NCI-H1105 (cell line): ENCODE measurements around the gene KCTD13.
A peak's percentile ranks its signal among the peaks of the same experiment; 100 is the strongest.
"Not testable (repeated sequence)": the region's sequence is repeated elsewhere in the genome, so short reads cannot be mapped to it uniquely, and the experiment has no call there.

Source experiments
- DNase-seq: peaks from one replicate; lab custom pipeline; 2025; lab: John Stamatoyannopoulos, UW

The KCTD13 gene

DNA sequence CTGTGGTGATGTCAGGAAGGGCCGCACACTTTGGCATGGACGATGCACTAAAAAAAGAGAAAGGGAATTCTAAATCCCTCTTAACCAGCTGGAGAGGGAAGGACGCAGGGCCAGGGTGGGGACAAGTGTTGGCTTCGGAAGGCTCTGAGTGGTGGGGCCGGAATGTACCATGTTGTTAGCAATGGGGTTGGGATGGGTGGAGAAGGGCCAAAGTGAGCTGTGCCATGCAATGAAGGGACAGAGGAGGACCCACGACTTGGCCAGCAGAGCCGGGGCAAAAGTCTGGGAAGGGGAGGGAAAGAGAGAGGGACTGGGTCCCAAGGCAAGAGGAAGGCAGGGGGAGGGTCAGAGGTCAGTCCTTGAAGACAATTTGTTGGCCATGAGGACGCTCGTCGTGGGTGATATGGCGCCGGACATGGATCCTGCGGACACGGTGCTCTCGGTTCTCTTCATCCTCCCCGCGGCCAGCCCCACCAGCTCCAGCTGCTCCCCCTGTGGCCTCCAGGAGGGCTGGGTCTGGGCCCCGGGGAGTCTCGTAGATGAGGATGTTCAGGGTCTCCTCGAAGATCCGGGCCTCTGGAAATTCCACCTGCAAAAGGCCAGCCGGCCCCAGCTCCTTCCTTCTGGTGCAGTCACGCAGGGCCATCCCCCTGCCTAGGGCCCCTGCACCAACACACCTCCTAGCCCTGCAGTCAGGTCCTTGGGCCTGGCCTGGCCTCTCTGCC, 19.3 kb downstream of the KCTD13 start:
- DNase-seq: no peak

DNA sequence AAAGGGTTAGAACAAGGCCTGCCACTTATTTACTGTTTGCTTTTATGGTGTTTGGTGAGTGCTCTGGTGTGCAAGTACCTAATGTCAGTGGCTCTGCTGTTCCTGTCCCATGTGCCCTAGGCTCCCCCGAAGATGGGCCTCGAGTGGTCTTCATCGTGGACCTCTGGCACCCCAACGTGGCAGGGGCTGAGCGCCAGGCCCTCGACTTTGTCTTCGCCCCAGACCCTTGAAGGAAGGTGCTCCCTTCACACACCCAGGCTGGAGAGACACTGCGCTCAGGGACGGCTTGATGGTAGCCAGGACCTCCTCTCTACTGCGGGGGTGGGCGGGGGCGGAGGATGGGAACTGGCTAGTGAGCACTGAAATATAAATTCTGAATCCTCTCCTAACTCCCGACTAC, 20.4 kb downstream of the KCTD13 start:
- DNase-seq: no peak

DNA sequence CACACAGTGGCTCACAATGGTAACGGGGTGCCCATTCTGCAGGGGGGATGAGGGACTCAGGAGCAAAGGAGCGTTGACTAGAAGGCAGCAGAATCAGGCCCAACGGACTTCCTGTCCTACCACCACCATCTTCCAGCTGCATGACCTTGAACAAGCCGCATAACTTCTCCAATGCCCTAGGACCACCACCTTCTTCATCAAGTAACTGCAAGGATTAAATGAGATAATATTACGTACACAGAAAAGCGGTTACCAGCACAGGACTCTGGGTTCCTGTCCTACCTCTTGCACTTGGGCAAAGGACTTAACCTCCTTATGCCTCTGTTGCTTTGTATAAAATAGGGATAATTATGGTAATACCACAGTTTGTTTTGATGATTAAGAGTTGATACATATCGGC, 21.1 kb downstream of the KCTD13 start:
- DNase-seq: no peak

DNA sequence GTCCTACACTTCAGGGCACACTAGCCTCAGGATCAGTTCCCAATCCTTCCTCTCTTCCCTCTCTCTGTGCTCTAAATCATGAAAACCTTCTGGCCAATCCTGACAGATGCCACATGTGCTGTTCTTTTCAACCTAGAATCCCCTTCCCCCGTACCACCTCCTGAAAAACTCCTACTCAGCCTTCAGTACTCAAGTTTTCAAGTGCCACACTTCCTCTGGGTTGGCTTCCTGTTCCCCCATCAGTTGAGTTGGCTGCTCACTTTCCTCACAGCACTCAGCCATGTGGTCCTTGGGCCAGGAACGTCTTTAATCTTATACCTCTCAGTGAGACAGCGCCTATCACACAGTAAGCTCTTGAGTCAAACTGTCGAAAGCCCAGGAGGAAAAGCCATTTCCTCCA, 22.4 kb downstream of the KCTD13 start:
- no peak for DNase-seq

DNA sequence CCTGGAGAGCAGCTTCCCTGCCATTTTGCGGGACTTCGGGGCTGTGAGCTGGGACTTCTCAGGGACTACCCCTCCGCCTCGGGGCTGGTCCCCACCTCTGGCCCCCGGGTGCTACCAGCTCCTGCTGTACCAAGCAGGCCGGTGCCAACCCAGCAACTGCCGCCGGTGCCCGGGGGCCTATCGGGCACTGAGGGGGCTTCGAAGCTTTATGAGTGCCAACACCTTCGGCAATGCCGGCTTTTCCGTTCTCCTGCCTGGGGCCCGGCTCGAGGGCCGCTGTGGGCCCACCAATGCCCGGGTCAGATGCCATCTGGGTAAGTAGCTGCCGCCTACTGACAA, 24.4 kb downstream of the KCTD13 start:
- no peak for DNase-seq

DNA sequence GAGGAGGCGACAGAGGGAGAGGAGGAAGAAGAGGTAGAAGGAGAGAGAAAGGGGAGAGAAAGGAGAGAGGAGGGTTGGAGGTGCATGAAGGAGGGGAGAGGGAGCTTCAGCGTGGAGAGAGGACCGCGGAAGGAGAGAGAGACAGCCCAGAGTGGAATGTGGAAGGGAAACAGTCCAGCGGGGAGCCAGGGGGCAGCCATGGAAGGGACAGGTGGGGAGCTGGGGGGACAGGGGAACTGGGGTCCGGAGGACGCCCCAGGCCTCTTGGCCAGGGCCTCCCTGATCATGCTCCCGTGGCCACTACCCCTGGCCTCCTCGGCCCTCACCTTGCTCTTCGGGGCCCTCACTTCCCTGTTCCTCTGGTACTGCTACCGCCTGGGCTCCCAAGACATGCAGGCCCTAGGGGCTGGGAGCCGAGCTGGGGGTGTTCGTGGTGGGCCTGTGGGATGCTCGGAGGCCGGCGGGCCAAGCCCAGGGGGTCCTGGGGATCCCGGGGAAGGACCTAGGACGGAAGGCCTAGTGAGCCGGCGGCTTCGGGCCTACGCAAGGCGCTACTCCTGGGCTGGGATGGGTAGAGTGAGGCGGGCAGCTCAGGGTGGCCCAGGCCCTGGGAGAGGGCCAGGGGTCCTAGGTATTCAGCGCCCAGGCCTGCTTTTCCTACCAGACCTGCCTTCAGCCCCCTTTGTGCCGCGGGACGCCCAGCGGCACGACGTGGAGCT, 25.0 kb downstream of the KCTD13 start:
- no peak for DNase-seq

DNA sequence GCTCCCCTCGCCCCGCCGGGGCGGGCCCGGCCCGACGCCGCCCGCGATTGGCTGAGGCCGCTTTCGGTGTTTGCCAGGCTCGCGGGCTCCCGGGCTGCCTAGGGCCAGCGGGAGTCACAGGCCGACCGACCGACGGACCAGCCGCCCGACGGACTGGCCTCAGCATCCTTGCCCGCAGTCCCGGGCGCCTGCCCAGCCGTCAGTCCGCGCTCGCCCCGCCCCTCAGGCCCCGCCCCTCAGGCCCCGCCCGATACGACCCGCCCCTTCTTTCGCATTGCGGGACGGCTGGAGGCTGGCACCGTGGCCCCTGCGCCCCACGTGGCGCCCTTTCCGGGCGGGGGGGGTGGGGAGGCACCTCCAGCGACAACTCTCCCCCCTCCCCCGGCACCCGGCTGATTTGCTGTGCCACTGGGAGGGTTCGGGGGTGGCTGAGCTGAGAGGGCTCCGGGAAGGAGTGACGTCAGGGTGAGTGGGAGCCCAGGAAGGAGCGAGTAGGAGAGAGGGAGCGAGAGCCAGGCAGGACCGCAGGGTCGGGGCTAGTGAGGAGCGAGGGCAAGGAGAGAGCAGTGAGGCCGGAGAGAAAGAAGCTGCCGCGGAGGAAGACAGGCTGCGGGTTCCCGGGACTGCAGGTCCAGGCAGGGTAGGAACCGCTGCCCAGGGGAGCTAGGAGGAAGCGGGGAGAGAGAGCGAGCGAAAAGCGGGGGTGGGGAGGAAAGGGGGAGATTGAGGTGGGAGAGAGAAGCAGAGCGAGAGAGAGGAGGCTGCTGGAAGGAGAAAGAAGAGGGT, 25.7 kb downstream of the KCTD13 start, which contains the start of gene ASPHD1:
Gene ASPHD1 (plus strand): TSS at position 387 of the 786 bp plus-strand sequence. CDS start 484 bp downstream, outside the sequence.
- peak; percentile 46 for DNase-seq

DNA sequence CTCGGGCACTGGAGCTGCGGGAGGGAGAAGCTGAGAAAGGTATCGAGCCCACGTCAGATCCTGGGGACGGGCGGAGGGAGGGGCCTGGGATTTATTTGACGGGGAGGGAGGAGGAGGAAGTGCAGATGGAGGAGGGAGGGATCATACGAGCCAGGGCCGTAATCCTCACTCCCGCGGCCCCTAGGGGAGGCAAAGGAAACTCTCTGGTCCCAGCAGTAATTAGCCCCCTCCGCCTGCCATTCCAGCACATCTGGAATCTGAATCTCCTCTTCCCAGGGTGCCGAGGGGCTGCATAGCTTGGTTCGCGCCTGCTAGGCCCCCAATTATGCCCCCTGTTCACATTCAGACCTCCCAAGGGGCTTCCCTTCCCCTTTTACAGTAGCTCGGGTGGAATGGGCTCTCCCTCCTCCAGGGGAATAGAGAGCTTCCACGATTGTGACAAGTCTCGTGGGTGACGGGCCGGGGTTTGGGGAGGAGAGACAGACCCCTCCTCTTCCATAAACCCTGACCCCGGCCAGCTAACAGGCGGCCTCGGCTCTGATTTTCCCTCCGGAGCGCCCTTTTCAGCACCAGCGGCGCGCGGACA, 26.4 kb downstream of the KCTD13 start, which contains the start of gene SEZ6L2:
Gene SEZ6L2 (minus strand): TSS at position 35 of the 586 bp plus-strand sequence. CDS start 531 bp downstream, outside the sequence.
- peak; percentile 93 for DNase-seq

DNA sequence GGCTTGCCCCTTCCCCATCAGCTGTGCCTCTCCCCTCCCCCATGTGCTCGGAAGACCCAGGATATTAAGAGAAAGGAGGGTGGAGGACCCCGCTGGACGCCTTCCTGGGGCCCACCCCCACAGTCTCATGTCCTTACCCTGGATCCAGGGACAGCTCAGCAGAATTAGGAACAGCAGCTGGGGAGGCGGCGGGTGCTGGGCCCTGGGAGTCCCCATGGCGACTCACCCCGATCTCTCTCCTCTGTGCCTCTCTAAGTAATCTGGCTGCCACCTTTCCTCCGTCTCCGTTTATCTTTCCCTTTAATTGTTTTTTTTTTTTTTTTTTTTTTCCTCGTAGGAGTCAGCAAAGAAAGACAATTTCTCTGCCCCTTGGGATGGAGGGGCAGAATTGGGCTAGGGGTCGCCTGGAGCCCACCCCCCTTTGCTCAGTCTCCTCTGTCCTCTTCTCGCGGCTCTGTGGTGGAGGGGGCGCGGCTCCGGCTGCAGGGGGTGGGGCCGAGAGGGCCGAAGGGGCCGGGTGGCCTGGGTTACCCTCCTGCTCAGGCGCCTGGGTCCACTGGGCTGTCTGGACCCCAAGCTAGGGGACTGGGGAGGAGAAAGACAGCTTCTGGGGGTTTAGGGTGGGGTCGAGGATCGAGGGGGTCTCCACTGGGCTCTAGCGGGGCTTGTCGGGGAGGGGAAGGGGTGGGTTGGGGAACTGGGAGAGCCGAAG, 27.1 kb downstream of the KCTD13 start:
- no peak for DNase-seq

DNA sequence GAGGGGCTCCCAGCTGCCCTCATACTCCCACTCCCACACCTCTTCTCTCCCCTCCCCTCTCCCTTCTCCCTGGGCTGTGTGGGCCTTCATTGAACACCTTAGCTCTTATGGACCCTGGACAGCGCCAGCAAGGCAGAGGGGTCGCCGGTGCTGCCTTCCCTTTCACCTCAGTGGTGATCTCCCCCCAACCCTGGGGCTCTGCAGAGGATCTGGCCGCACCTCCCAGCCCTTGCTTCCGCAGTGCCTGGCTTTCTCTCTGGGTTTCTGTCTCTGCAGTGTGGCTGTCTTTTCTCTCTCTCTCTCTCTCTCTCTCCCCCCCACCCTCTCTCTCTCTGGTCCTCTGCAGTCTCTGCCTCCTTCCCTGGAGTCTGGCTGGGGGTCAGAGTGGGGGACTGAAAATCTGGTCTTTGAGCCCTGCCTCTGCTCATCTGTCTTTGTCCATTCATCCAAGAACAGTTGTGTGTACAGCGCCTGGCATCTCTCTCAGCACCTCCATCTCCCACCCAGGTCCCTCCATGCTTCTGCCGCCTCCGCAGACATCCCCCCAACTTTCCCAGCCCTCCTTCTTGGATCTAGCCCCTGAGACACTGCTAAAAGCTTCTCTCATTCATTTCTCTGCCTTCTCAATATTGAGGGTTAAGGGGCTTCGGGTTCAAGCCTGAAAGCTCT, 27.8 kb downstream of the KCTD13 start:
- no peak for DNase-seq

DNA sequence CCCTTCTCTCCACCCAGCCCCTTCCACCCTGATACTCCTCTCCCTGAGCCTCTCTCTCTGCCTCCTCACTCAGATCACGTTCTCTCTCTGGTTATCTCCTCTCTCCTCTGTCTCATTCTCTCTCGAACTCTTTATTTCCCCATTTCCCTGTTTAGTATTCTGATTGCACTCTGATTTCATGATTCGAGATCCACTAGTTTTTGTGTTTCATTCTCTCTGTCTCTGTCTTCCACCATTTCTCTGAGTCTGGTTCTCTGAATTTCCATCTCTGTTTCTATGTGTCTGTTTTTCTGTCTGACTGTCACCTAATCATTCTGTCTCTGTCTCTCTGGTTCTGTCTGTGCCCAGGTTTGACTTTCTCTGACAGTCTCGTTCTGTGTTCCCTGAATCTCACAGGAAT, 28.7 kb downstream of the KCTD13 start:
- DNase-seq: no peak

DNA sequence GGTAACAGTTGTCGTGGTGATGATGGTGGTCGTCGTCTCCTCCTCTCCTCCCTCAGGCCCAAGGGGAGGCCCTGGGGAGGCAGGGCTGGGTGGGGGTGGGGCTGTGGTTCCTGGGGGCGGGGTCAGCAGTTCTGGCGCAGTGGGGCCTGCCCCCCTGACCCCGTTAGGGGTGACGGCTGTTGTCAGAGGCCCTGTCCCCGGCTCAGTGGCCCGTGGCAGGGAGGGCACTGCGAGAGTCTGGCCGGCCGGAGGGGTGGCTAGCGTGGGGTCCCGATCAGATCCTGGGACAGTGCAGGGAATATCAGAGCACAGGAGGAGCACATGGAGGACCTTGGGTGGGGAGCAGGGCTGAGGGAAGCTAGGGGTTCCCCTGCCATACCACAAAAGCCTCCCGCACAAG, 29.2 kb downstream of the KCTD13 start:
- DNase-seq: no peak

DNA sequence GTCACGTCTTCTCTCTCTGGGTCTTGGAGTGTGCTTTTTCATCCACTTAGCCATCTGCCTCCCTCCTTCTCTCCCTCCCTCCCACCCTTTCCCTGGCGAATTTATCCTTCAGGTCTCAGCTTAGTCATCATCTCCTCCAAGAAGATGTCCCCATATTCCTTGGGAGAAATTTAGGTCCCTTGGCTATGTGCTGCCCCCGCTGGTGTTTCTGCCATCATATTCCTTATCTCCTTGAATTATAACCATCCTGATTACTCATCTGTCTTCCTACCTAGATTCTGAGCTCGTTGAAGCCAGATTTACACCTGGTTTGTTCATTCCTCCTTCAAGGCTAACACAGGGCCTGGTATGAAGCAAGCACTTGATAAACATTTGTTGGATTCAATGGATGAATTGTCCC, 31.7 kb downstream of the KCTD13 start:
- no peak for DNase-seq

DNA sequence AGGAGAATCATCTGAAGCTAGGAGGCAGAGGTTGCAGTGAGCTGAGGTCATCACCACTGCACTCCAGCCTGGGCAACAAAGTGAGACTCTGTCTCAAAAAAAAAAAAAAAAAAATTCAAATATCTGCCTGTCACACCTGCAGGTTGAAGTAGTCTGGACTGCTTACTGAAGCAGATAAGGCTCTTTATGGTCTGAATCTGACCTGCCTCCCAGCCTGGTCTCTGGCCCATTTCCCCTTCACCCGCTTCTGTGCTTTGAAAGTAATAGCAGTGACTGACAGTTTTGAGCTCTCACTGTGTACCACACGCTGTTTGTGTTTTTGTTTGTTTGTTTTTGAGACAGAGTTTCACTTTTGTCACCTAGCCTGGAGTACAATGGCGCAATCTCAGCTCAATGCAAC, 32.5 kb downstream of the KCTD13 start:
- no peak for DNase-seq

DNA sequence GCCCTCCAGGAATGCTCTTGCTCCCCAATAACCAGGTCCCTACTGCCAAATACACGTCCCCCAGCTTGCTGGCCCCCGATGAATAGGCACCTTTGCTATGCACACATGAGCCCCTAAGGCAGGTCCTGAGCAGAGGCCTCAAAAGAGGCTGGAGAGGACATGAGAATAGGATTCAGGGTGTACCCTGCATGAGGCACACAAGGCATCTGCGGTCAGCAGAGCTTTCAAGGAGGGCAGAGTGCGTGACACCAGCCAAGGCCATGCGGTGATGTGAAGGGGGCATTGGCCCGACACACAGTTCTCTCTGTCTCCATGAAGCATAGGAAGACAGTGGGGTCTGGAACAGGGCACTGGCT, 33.6 kb downstream of the KCTD13 start:
- no peak for DNase-seq

DNA sequence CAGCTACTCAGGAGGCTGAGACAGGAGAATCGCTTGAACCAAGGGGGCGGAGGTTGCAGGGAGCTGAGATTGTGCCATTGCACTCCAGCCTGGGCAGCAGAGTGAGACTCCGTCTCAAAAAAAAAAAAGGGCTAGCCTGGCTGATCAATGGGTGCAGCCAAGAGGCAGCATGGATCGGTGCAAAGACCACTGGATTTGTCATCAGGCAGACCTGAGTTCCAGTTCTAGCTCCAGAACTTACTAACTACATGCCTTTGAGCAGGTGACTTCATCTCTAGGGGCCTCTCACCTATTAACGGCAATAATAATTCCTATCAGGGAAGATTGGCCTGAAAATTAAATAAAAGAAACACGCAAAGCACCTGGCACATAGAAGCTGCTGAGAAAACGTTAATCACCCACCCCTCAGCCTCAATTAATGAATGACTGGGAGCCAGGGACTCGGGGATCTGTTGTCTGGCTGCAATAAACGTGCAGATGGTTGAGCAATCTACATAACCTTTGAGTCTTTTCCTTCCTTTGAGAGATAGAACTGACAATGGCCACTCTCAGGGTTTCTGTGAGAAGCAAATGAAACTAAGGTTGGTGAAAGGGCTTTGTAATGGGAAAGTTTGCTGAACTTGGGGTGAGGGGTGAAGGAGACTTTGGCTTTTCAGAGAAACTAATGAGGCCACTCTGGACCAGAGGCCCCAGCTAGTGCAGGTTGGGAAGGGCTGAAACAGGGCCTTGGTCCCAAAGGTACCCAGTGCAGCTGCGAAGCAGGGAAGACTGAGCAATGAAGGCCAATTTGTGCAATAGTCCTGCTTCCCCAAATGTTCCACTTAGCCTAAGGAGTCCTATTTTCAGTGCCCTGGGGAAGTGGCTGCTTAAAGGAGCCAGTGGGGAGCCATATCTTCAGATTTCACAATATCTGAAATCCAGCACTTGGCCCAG, 34.2 kb downstream of the KCTD13 start:
- no peak for DNase-seq

DNA sequence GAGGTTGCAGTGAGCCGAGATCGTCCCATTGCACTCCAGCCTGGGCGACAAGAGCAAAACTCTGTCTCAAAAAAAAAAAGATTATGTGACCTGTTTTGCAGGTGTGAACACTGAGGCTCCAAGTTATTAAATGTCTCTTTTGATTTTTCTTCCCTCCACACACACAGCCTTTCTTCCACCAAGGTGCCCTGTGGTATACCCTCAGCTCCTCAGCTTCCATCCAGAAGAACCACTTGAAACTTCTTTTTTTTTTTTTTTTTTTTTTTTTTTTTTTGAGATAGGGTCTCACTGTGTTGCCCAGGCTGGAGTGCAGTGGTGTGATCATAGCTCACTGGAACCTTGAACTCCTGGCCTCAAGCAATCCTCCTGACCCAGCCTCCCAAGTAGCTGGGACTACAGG, 36.7 kb downstream of the KCTD13 start:
- not testable (repeated sequence) for DNase-seq

DNA sequence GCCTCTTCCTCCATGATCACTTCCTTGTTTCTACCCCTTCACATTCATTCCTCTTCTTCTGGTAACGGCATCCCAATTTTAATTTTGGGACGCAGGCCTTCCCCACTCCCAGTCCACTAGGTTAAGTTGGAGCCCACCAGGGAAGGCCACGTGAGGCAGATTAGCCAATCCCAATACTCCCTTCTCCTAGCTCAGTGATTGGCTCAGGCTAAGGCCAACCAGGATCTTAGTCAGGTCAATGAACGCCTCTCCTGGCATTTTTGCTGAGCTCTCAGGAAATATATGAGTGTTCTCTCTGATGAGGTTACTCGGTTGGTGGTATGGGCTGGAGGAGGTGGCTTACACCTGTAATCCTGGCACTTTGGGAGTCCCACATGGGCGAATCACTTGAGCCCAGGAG, 42.0 kb downstream of the KCTD13 start:
- DNase-seq: no peak

DNA sequence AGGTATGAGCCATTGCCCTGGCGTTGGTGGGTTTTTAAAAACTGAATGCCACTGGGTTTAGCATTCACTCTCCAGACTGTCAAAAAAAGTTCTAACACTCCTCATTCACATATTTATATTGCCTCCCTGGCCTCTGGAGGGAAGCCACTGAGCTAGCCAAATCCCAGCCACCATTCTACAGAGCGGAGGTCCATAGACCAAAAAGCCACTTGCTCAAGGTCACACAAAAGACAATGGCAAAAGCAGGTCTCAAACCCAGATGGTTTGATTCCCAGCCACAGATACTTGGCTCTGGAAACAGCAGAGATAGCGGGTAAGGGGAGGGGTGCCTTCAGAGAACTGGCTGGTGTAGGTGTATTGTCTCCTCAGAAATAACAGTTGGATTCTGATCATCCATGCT, 45.0 kb downstream of the KCTD13 start:
- DNase-seq: no peak

DNA sequence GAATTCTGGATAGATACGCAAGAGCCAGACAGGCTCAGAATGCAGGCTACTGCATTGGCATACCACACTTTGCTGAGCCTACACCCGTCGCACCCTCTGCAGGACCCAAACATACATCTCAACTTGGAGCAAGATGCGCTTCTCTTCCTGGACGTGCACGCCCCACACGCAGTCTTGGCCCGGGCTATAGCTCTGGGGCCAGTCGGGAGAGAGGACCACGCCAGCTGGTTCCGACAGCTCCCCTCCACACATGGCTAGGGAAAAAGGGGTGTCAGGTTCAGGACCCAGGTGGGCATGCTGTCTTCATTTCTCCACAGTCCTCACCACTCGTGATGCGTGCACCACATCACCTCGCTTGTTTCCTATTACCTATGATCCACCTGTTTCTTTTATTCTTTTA, 47.9 kb downstream of the KCTD13 start:
- no peak for DNase-seq
